HG02884 (cell line): ENCODE results near the gene NR4A3.
"Not testable (repeated sequence)": the region's sequence is repeated elsewhere in the genome, so short reads cannot be mapped to it uniquely, and the experiment has no call there.

Experiments
- ATAC-seq: cut with Tn5 transposase; IDR thresholded peaks from one replicate; pipeline ENCODE4 v1.9.1; 2021; ENCODE audit warnings: mild to moderate bottlenecking, moderate library complexity; ENCODE audit not compliant: unreplicated experiment

The NR4A3 gene

GRCh38 chr9:99821396-99822108 lies at the start of gene NR4A3:
TSS of gene NR4A3 (plus strand) at chr9:99821885. CDS start at chr9:99828043, 6,158 bp downstream.
- ATAC-seq = peak; percentile 27

- no peak for ATAC-seq
Observed at GRCh38 chr9:99773468-99774138, 48.1 kb upstream of the NR4A3 start.

- ATAC-seq = peak; percentile 52
Observed at GRCh38 chr9:99778308-99778707, 43.4 kb upstream of the NR4A3 start.

- ATAC-seq = no peak
Observed at GRCh38 chr9:99778836-99779235, 42.8 kb upstream of the NR4A3 start.

GRCh38 chr9:99779277-99779676 lies 42.4 kb upstream of the NR4A3 start:
- ATAC-seq = no peak

- not testable (repeated sequence) for ATAC-seq
Observed at GRCh38 chr9:99782349-99782748, 39.3 kb upstream of the NR4A3 start.

- ATAC-seq = no peak
Observed at GRCh38 chr9:99782962-99783718, 38.5 kb upstream of the NR4A3 start.

GRCh38 chr9:99783799-99784198 lies 37.9 kb upstream of the NR4A3 start:
- no peak for ATAC-seq

- ATAC-seq = no peak
Observed at GRCh38 chr9:99785010-99785590, 36.6 kb upstream of the NR4A3 start.

- ATAC-seq = no peak
Observed at GRCh38 chr9:99787556-99787955, 34.1 kb upstream of the NR4A3 start.

GRCh38 chr9:99793528-99793927 lies 28.2 kb upstream of the NR4A3 start:
- ATAC-seq = no peak

GRCh38 chr9:99796231-99796630 lies 25.5 kb upstream of the NR4A3 start:
- no peak for ATAC-seq

- no peak for ATAC-seq
Observed at GRCh38 chr9:99801775-99802174, 19.9 kb upstream of the NR4A3 start.

- ATAC-seq = no peak
Observed at GRCh38 chr9:99803694-99804093, 18.0 kb upstream of the NR4A3 start.

- peak; percentile 54 for ATAC-seq
Observed at GRCh38 chr9:99807276-99807852, 14.3 kb upstream of the NR4A3 start.

- no peak for ATAC-seq
Observed at GRCh38 chr9:99807956-99808355, 13.7 kb upstream of the NR4A3 start.

- no peak for ATAC-seq
Observed at GRCh38 chr9:99808454-99808853, 13.2 kb upstream of the NR4A3 start.

GRCh38 chr9:99809586-99810319 lies 11.9 kb upstream of the NR4A3 start:
- ATAC-seq = no peak

- ATAC-seq = peak; percentile 8
Observed at GRCh38 chr9:99811172-99811571, 10.5 kb upstream of the NR4A3 start.

GRCh38 chr9:99811598-99812383 lies 9.9 kb upstream of the NR4A3 start:
- ATAC-seq = peak; percentile 47
